ENCODE measurements around the gene EPS8. TPM values are rescaled to one million over a fixed set of nuclear protein-coding genes. Genes with fewer than 3 reads are reported as not detected.
A peak's percentile ranks its signal among the peaks of the same experiment; 100 is the strongest.

The EPS8 gene
- total RNA-seq, 1 experiment from 2014 or later = 85.3 TPM

GRCh38 chr12:15701631-15702156 lies 87.5 kb downstream of the EPS8 start:
- peak overlapping the region; percentile 47 for H3K4me3 Mint-ChIP-seq (ENCODE audit: unreplicated experiment)
- intact Hi-C loops (cut with micrococcal nuclease) = loop anchor here (5.0 to 10.0 kb wide), 2 partner anchors 86 to 107 kb away; partner anchors contain the start of gene EPS8
- no peak for TF ChIP-seq CTCF (IDR thresholded peaks at IDR 0.05; ENCODE audit: unreplicated experiment)
- CTCF ChIA-PET = no interaction called here
- peak overlapping the region; percentile 96 for H3K27ac Mint-ChIP-seq (ENCODE audit: low read depth, unreplicated experiment)
- H3K36me3 Mint-ChIP-seq (ENCODE audit: insufficient read depth, unreplicated experiment) = no peaks in the 10 kb centered on the region
- POLR2A ChIA-PET = interaction anchor here (0.6 to 6.9 kb wide), 3 partner anchors 17 to 87 kb away, joined by 3 to 32 read pairs (median 3); partner anchors contain the start of gene EPS8
- BruUV-seq (replicated peaks) = no TSS peak
- H3K9me3 Mint-ChIP-seq (ENCODE audit: unreplicated experiment) = no peaks in the 10 kb centered on the region
- H3K4me1 Mint-ChIP-seq (ENCODE audit: insufficient read depth, unreplicated experiment) = peaks cover 58% of the 10 kb centered on the region
- H3K27me3 Mint-ChIP-seq (ENCODE audit: insufficient read depth, unreplicated experiment) = no peaks in the 10 kb centered on the region
- DNase-seq (ENCODE audit: unreplicated experiment) = peak; percentile 60

- peak overlapping the region; percentile 47 for H3K4me3 Mint-ChIP-seq (ENCODE audit: unreplicated experiment)
- H3K9me3 Mint-ChIP-seq (ENCODE audit: unreplicated experiment) = no peaks in the 10 kb centered on the region
- intact Hi-C loops (cut with micrococcal nuclease) = loop anchor here (5.0 to 10.0 kb wide), 2 partner anchors 86 to 106 kb away; partner anchors contain the start of gene EPS8
- DNase-seq (ENCODE audit: unreplicated experiment) = peak; percentile 65
- no peaks in the 10 kb centered on the region for H3K36me3 Mint-ChIP-seq (ENCODE audit: insufficient read depth, unreplicated experiment)
- H3K27ac Mint-ChIP-seq (ENCODE audit: low read depth, unreplicated experiment) = peak overlapping the region; percentile 96
- H3K27me3 Mint-ChIP-seq (ENCODE audit: insufficient read depth, unreplicated experiment) = no peaks in the 10 kb centered on the region
- BruUV-seq (replicated peaks) = no TSS peak
- no peak for TF ChIP-seq CTCF (IDR thresholded peaks at IDR 0.05; ENCODE audit: unreplicated experiment)
- ChIA-PET CTCF (no interaction called here), POLR2A (interaction anchor here (0.6 to 6.9 kb wide), 3 partner anchors 18 to 88 kb away, joined by 3 to 32 read pairs (median 3); partner anchors contain the start of gene EPS8)
- peaks cover 55% of the 10 kb centered on the region for H3K4me1 Mint-ChIP-seq (ENCODE audit: insufficient read depth, unreplicated experiment)
Measured at GRCh38 chr12:15701206-15701605, 88.0 kb downstream of the EPS8 start.

GRCh38 chr12:15700595-15700994 lies 88.6 kb downstream of the EPS8 start:
- intact Hi-C loops (cut with micrococcal nuclease) = loop anchor here (5.0 to 10.0 kb wide), 2 partner anchors 87 to 106 kb away; partner anchors contain the start of gene EPS8
- DNase-seq (ENCODE audit: unreplicated experiment) = peak; percentile 85
- ChIA-PET POLR2A (no interaction called here), CTCF (no interaction called here)
- TF ChIP-seq CTCF (IDR thresholded peaks at IDR 0.05; ENCODE audit: unreplicated experiment) = no peak
- Mint-ChIP-seq H3K36me3 (ENCODE audit: insufficient read depth, unreplicated experiment) (no peaks in the 10 kb centered on the region), H3K27ac (ENCODE audit: low read depth, unreplicated experiment) (peak overlapping the region; percentile 96), H3K4me1 (ENCODE audit: insufficient read depth, unreplicated experiment) (peaks cover 49% of the 10 kb centered on the region), H3K9me3 (ENCODE audit: unreplicated experiment) (no peaks in the 10 kb centered on the region), H3K4me3 (ENCODE audit: unreplicated experiment) (peak overlapping the region; percentile 13), H3K27me3 (ENCODE audit: insufficient read depth, unreplicated experiment) (no peaks in the 10 kb centered on the region)
- no TSS peak for BruUV-seq (replicated peaks)

- intact Hi-C loops (cut with micrococcal nuclease) = loop anchor here (5.0 to 10.0 kb wide), 2 partner anchors 87 to 105 kb away; partner anchors contain the start of gene EPS8
- peak overlapping the region; percentile 31 for H3K4me3 Mint-ChIP-seq (ENCODE audit: unreplicated experiment)
- BruUV-seq (replicated peaks) = no TSS peak
Measured at GRCh38 chr12:15699886-15700285, 89.3 kb downstream of the EPS8 start.

More at GRCh38 chr12:15699886-15700285, 89.3 kb downstream of the EPS8 start:
- Mint-ChIP-seq H3K9me3 (ENCODE audit: unreplicated experiment) (no peaks in the 10 kb centered on the region), H3K27me3 (ENCODE audit: insufficient read depth, unreplicated experiment) (no peaks in the 10 kb centered on the region), H3K4me1 (ENCODE audit: insufficient read depth, unreplicated experiment) (peaks cover 49% of the 10 kb centered on the region), H3K36me3 (ENCODE audit: insufficient read depth, unreplicated experiment) (no peaks in the 10 kb centered on the region), H3K27ac (ENCODE audit: low read depth, unreplicated experiment) (peak overlapping the region; percentile 96)
- ChIA-PET POLR2A (no interaction called here), CTCF (no interaction called here)
- no peak for TF ChIP-seq CTCF (IDR thresholded peaks at IDR 0.05; ENCODE audit: unreplicated experiment)
- DNase-seq (ENCODE audit: unreplicated experiment) = no peak

All from MCF 10A (cell line).